PFSK-1 (cell line): ENCODE data around the gene TCIRG1.

ENCODE experiments used
- FOXP2 ChIP-seq: optimal IDR thresholded peaks from 2 replicates; pipeline ENCODE3; 2011; ENCODE audit warnings: borderline replicate concordance, control low read depth, inconsistent platforms; ENCODE audit not compliant: insufficient read depth; ENCODE audit errors: extremely low read length, extremely low read depth
- POLR2AphosphoS5 ChIP-seq: IDR thresholded peaks from 2 replicates; pipeline ENCODE4 v1.6.1; 2012; ENCODE audit warnings: low read depth, mild to moderate bottlenecking, control low read depth, low read length, moderate library complexity
- REST ChIP-seq, 2 experiments: IDR thresholded peaks; 2 replicates each; pipeline versions ENCODE4 v1.6.1 to v1.8.0; 2011 to 2012; ENCODE audit warnings: low read depth in 2 of 2, low read length in 2 of 2, control low read depth in 1 of 2, inconsistent platforms in 1 of 2, mild to moderate bottlenecking in 1 of 2, moderate library complexity in 1 of 2; ENCODE audit not compliant: insufficient read depth in 1 of 2
- TAF1 ChIP-seq: IDR thresholded peaks from 2 replicates; pipeline ENCODE4 v1.6.1; 2012; ENCODE audit warnings: low read length, control low read depth, borderline replicate concordance; ENCODE audit not compliant: insufficient read depth

GRCh38 chr11:68077617-68078582 is 39.1 kb downstream of the TCIRG1 start:
- TF ChIP-seq TAF1 (no peak), POLR2AphosphoS5 (no peak), REST (IDR thresholded peaks at IDR 0.05; ENCODE audit: insufficient read depth in 1 of 2, low read depth in 2 of 2, low read length in 2 of 2) (no peak), FOXP2 (no peak)
